Endothelial cell of umbilical vein (primary cell): ENCODE measurements around the gene OR10R2.

Experiments
- MAX ChIP-seq: IDR thresholded peaks from 2 replicates; pipeline ENCODE4 v1.6.1; 2011; ENCODE audit not compliant: insufficient read depth, insufficient read length
- POLR2A ChIP-seq: IDR thresholded peaks from 2 replicates; pipeline ENCODE4 v1.6.1; 2012; ENCODE audit warnings: low read depth, mild to moderate bottlenecking, control low read depth, low read length

DNA sequence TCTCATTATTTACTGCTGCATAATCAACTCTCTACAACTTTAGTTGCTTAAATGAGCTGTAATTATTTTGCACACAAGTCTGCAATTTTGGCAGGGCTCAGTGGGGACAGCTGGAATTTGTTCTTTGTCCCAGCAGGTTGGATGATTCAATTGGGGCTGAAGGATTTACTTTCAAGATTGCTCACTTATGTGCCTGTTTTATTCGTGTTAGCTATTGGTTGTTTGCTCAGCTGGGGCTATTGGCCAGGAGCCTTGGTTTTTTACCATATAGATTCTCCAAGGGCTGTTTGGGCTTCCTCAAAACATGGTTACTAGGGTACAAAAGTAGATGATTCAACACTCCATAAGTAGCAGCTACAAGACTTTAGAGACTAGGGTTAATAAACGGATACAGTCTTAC is 13.4 kb downstream of the OR10R2 start:
- no peak for TF ChIP-seq MAX
- TF ChIP-seq POLR2A, result no peak
